ENCODE measurements around the gene DAPP1.
A peak's percentile ranks its signal among the peaks of the same experiment; 100 is the strongest.
"Not testable (repeated sequence)": the region's sequence is repeated elsewhere in the genome, so short reads cannot be mapped to it uniquely, and the experiment has no call there.

The DAPP1 gene

DNA sequence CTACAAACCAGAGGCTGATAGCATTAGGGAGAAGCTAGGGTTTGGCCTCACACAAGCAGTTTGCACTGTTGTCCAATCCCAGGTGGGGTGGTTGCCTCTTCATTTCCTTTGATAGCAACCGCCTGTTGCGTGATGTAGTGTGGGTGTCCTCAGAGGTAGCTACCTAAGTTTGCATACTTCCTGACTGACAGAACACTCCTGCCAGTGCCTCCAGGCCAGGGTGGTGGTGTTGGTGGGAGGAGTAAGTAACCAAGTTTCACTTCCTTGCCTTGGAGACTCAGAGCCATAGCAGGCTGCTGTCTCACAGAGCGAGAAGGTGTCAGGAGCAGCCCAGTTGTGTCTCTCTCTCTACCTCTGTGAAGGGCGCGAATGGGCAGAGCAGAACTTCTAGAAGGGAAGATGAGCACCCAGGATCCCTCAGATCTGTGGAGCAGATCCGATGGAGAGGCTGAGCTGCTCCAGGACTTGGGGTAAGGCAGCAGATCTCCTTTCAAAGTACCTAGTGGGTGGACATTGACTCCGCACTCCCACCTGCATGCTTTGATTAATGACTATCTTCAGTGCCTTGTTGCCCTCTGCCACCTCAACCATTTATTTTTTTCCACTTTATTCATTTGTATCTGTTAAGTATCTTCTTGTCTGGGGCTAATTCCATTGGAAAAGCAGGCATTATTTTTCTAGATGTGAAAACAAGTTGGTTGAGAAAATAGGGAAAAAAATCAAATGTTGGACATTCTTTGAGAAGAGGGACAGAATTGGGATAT is at the start of gene DAPP1:
DAPP1 (plus strand) TSS at position 283 of the 764 bp plus-strand sequence; CDS start at position 370, 87 bp downstream.
- peak; percentile 67 for DNase-seq

DNA sequence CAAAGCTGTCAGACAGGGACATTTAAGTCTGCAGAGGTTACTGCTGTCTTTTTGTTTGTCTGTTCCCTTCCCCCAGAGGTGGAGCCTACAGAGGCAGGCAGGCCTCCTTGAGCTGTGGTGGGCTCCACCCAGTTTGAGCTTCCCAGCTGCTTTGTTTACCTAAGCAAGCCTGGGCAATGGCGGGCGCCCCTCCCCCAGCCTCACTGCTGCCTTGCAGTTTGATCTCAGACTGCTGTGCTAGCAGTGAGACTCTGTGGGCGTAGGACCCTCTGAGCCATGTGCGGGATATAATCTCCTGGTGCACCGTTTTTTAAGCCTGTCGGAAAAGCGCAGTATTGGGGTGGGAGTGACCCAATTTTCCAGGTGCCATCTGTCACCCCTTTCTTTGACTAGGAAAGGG is 45.8 kb upstream of the DAPP1 start:
- DNase-seq, result not testable (repeated sequence)

DNA sequence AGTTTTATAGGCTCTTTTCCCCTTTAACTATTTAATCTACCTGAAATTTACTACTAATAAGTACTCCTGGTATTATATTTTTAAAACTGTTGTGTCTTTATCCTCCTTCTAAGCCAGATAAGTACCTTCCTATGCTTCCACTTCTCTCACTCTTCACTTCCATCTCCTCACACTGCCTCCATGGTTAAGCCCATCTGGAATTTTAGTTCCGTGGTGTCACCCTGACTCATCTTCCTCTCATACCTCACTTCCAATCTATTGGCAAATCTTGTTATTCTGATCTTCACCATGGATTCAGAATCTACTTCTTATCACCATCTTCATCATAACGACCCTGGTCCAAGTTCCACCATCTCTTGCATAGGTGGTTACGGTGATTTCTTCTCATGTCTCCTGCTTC is 32.7 kb upstream of the DAPP1 start:
- no peak for DNase-seq

DNA sequence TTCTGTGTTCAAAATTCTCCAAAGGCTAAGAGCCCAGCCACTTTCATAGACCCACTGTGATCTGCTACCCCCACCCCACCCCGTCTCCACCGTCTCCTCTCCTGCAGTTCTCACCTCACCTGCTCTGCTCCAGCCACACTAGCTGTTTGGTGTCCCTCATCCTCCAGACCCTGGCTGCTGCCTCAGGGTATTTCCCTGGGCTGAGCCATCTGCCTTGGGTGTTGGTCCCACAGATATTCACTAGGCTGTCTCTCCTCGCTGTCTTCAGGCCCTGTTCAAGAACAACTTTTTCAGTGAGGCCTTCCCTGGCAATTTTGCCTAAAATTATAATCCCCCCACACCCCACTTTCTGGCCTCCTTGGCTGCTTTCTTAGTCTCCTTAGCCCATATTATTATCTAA is 31.8 kb upstream of the DAPP1 start:
- no peak for DNase-seq

DNA sequence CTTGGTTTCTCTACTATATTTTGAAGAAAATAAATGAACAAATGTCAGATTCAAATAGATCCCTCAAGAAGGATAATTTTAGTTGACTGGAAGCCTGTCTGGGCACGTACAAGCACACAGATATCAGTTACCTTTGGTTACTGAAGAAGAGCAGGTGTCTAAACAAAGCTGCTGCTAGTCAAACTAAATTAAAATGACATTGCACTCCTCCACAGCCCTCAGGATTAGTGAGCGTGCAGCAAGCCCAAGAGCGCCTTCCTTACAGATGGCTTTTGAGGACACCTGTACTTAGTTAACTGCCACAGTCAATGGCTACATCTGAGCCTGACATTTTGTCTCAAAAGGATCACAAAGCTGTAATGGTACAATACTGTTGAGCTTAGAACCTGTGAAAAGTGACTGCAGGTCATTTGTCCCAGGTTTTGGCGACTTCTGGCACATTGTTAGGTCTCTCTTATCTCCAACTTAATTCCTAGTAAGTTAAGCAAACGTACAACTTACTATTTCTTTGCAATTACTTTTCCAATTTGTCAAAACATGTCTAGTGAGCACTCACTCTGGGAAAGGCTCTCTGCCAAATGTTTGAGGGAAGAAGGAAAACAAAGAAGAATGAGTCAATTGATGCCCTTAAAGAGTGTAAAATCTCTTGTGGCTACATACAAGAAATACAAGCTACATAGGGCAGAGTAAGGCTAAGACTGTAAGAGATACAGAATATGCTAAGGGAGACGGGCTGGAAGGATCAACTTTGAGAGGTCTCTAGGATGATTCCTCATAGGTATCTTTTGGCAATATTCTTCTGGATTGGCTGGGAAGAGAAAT is 25.6 kb upstream of the DAPP1 start:
- DNase-seq, result no peak

GRCh38 chr4:99800332-99801004 is 16.2 kb upstream of the DAPP1 start:
- DNase-seq, result no peak

- no peak for DNase-seq
Observed at GRCh38 chr4:99801005-99801699, 15.5 kb upstream of the DAPP1 start.

DNA sequence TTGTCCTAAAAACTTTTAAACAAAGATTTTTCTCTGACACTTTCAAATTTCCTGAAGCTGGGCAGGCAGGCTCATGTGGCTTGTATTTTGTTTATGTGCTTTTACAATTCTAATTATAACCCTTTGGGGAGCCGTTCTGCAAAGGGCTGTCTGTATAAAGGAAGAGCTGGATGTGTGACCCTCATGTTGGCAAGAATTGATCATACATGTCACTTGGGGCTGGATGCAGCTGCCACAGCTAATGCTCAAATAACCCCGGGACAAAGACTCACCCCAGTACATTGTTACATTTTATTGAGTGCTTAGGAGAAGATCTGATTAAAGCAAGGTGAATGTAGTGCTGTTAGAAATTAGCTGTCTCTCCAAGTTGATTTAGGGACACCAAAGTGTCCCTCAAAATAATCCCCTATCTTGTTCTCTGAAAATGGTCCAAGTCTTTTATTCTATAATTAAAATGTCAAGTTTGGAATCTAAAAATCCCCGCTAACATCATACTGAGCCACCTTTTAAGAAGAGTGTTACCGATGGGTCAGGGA is 13.0 kb upstream of the DAPP1 start:
- DNase-seq, result no peak

GRCh38 chr4:99806545-99806944 is 10.1 kb upstream of the DAPP1 start:
- DNase-seq, result no peak

- no peak for DNase-seq
Observed at GRCh38 chr4:99807666-99808065, 9.0 kb upstream of the DAPP1 start.

DNA sequence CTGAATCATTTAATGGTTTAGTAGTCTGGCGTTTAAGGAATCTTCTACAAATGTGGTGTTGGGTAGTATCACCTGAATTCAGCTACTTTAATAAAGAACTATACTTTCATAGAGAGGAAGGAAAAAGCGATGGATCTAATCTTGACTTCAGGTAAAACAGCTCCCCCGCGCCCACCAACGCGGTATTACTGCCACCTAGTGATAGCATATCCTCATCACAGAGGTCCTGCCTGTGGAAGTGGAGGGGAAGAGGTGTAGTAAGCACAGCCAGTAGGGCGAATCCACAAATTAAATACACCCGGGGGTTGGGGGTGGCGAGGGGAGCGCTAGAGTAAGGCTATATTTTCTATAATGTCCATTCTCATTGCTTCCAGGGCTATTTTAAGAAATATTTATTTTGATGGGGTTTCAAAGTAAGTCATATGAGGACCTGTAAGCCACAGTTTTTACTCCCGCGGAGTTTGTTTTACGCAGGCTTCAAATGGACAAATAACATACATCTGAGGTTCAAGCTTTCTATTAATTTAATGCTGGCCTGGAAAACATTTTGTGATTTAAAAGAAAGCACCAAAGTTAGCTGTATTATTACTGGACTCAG is 8.3 kb upstream of the DAPP1 start:
- DNase-seq, result peak; percentile 63

- DNase-seq, result no peak
Observed at GRCh38 chr4:99809326-99809725, 7.3 kb upstream of the DAPP1 start.

GRCh38 chr4:99810536-99810935 is 6.1 kb upstream of the DAPP1 start:
- DNase-seq, result no peak

DNA sequence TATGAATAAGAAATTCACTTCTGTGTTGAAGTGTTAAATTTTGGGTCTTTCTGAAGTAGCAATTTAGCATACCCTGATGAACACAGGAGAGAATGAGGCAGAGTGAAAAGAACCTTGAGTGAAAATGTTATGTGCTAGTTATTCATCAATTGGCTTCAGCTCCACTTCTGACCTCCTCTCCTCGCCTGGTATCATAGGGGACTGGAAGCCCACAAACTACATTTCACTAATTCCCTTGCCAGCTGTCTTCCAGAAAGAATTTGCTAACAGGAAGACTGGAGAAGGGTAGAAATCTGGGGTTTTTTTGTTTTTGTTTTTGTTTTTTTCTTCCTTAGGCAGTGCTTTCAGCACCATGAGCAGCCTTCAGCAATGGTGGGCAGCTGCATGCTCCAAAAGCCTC is 5.5 kb upstream of the DAPP1 start:
- no peak for DNase-seq

GRCh38 chr4:99811850-99812249 is 4.8 kb upstream of the DAPP1 start:
- peak; percentile 34 for DNase-seq

- DNase-seq, result no peak
Observed at GRCh38 chr4:99815597-99816011, 1.0 kb upstream of the DAPP1 start.

DNA sequence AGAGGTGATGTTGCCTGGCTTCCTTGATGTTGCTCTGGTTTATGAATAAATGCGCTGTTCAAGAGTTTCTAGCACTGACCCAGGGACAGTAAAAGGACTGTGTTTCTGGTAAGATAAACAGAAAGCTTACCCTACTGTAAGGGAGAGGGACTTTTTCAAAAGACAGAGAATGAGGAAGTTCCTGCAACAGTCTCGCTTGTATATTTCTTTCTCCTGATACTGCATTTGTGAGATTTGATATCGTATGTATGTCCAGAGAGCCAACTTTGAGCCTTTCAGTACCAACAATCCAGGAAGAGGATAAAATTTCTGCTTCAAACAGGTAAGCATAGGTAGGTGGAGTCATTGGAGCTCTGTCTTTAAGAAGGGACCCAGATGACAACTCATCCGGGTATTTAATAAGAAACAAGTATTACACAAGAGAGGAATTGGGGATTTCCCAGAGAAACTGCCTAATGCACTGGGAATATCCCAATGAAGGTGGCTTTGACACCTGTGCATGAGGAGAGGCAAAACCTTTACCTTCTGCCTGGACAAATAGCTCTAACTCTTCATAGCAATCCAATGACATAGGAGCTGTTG is 773 bp downstream of the DAPP1 start:
- DNase-seq, result no peak

- DNase-seq, result no peak
Observed at GRCh38 chr4:99818661-99819060, 2.0 kb downstream of the DAPP1 start.

GRCh38 chr4:99821918-99822503 is 5.4 kb downstream of the DAPP1 start:
- no peak for DNase-seq

DNA sequence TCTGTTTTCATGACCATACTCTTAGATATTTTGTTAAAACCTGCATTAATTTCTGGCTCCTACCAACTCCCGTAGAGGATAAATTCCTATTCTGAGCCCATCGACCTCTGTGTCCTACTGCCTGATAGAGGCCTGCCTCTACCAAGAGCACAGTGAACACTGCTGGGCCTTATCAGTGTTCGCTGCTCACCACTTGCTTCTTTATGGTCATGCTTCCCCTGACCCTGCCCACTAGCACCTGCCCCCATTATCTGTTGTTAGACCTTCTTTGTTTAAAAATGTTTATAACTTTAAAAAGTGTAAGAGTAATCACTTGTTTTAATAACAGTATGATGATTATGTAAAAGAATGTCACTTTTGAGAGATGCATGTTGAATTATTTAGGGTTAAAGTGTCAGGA is 6.1 kb downstream of the DAPP1 start:
- DNase-seq, result no peak

DNA sequence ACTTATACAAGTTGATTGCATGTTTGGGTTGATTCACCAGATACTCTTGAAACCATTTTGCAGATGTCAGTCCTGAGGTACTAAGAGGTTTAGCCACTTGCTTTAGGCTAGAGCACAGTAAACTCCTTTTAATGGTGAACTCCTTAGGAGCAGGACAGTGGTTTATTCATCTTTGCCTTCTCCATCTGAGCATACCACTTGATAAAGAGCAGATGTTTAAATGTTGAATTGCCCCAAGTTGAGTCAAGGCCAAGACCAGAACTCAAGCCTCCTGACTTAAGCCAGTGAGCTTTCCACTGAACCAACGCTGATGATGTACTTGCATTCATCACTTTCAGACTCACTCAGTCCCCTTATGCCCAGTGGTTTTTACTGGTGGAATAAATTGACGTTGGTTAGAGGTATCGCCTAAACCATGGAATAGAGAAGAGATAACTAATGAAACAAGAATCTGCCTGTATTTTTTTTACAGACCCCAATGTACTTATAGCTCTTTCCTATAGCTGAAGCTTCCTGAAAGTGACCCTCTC is 7.5 kb downstream of the DAPP1 start:
- no peak for DNase-seq
